GM12873 (cell line): Measurements from ENCODE around the gene MFSD6L.

Experiments
- TF ChIP-seq, protein P1 (sequence below): IDR thresholded peaks from 2 replicates; pipeline ENCODE4 v1.5.1; 2012; ENCODE audit warnings: low read depth, mild to moderate bottlenecking, moderate library complexity, low read length, control low read depth; ENCODE audit not compliant: insufficient read depth; ENCODE audit errors: missing control alignments

The MFSD6L gene

GRCh38 chr17:8762012-8762411 lies 37.2 kb downstream of the MFSD6L start:
- TF ChIP-seq, protein P1, sequence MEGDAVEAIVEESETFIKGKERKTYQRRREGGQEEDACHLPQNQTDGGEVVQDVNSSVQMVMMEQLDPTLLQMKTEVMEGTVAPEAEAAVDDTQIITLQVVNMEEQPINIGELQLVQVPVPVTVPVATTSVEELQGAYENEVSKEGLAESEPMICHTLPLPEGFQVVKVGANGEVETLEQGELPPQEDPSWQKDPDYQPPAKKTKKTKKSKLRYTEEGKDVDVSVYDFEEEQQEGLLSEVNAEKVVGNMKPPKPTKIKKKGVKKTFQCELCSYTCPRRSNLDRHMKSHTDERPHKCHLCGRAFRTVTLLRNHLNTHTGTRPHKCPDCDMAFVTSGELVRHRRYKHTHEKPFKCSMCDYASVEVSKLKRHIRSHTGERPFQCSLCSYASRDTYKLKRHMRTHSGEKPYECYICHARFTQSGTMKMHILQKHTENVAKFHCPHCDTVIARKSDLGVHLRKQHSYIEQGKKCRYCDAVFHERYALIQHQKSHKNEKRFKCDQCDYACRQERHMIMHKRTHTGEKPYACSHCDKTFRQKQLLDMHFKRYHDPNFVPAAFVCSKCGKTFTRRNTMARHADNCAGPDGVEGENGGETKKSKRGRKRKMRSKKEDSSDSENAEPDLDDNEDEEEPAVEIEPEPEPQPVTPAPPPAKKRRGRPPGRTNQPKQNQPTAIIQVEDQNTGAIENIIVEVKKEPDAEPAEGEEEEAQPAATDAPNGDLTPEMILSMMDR = no peak

- TF ChIP-seq, protein P1 = no peak
Observed at GRCh38 chr17:8758137-8758596, 41.0 kb downstream of the MFSD6L start, which contains the start of gene SPDYE4. Gene SPDYE4, minus strand, starts transcription at chr17:8758546. Its CDS starts 164 bp downstream, at chr17:8758382.

GRCh38 chr17:8757189-8757588 lies 42.0 kb downstream of the MFSD6L start:
- TF ChIP-seq, protein P1 = no peak

DNA sequence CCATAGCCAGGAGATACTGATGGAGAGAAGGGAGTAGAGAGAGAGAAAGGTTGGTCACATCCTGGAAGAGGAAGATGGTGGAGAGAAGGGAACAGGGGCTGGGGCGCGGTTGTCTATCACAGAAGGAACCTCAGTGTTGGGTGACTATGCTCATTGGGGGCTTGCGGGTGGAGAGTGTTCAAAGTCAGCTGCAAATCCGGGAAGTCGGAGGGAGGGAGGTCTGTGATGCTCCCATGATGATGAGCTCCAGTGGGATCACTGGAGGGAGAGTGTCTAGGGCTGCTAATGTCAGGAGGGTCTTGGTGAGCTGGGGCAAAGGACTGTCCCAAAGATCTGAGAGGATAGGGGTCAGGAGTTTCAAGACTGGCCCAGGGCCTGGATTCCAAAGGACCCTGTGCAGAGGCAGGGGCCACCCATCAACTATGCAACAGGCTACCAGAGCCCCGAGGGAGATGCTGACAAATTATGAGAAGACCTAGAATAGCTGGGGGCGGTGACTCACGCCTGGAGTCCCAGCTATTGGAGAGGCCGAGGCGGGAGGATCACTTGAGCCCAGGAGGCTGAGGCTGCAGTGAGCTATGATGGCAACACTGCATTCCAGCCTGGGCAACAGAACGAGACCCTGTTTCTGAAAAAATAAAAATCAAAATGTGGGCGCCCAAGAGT lies 43.4 kb downstream of the MFSD6L start:
- TF ChIP-seq, protein P1 = no peak

- TF ChIP-seq, protein P1 = no peak
Observed at GRCh38 chr17:8754890-8755289, 44.3 kb downstream of the MFSD6L start.

- TF ChIP-seq, protein P1 = peak; percentile 60
Observed at GRCh38 chr17:8753976-8754440, 45.2 kb downstream of the MFSD6L start.

- TF ChIP-seq, protein P1 = no peak
Observed at GRCh38 chr17:8753136-8753975, 45.8 kb downstream of the MFSD6L start.
